Stimulated activated naive CD4-positive, alpha-beta T cell treated with Interleukin-2 at 50 U/mL for 16 hours (primary cell): ENCODE results near the gene PYROXD2.

Experiments
- DNase-seq: peaks from one replicate; lab custom pipeline; 2025; lab: John Stamatoyannopoulos, UW

Gene PYROXD2

DNA sequence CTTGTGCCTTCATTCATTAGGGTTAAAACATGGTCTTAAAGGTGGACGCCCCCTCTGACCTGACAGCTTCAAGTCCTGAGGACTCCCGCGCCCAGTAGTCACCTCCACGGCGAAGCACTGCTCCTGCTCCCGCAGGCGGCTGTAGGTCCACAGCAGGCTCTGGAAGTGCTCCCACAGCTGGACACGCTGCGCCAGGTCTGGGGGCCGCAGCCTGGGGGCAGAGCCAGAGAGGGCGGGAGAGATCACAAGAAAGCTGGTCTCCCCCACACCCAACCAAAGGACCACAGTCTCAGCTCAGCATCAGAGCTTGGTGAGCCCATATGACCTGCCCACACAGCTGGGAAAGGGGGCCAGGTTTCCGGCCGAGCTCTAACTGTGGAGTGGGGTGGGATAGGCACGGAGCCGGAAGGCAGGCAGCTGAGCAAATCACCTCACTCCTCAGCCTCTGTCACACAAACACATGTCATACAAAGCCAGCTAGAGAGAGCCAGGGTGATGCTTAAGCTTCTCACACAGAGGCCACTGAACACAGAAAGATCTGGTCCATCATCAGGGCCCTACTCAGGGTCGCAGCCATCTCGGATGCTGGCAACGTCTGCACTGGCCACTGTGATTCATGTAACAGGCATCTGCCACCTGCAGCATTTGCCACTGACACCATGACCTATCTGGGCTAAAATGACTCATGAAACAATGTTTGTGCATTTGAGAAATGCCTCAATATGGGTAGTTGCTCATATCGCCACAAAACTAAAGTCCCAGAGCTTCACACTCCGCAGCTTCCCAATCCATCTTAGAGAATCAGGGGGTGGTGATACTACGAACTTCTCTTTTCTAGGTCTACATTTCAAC, 19.1 kb upstream of the PYROXD2 start:
- DNase-seq, result no peak

DNA sequence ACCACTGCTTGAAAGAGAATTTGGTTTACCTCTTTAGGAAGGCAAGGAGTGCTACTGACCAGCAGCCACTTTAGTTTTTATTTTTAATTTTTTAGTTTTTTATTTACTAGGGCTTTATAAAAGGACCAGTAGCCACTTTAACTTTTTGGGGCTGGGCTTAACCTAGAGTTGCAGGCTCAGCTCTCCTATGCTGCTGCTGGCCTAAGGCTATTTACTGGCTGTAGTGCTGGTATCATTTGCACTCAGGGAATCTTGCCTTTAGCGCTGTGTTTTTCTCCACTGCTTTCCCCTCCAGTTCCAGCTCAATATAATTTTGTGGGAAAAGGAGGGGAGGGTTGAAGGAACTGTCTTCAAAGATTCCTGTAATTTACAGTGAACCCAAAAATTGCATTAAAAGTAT, 18.4 kb upstream of the PYROXD2 start:
- no peak for DNase-seq

DNA sequence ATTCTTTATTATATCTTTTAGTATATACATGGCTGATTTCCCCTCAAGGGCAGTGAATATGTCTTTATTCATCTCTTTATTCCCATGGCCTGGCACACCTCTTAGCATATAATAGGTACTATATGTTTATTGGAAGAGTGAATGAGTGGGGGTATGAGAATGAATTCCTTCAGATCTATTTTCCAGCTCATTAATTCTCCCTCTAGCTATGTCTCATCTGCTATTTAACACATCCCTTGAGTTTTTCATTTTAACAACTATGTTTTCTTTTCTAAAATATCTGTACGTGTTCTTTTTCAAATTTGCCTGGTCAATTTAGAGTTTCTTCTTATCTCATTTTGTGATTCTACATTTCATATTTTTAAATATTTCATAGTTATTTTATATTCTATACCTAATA, 17.3 kb upstream of the PYROXD2 start:
- no peak for DNase-seq

DNA sequence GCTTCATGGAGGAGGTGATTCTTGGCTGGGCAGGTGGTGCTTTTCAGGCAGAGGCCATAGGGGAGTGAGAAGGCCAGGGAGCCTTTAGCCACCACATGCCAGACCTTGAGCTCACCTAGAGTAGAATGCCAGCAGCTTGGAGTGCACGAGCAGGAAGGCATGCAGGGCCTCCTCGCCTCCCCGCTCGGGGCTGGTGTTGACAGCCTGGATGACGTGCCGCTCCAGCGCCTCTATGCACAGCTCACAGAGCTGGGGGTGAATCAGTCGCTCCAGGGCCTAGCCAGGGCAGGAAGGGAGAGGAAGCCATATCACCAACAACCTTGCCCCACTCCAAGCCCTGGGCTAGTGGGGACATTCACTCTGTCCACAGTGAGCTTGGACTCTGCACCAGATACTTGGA, 16.0 kb upstream of the PYROXD2 start:
- no peak for DNase-seq

DNA sequence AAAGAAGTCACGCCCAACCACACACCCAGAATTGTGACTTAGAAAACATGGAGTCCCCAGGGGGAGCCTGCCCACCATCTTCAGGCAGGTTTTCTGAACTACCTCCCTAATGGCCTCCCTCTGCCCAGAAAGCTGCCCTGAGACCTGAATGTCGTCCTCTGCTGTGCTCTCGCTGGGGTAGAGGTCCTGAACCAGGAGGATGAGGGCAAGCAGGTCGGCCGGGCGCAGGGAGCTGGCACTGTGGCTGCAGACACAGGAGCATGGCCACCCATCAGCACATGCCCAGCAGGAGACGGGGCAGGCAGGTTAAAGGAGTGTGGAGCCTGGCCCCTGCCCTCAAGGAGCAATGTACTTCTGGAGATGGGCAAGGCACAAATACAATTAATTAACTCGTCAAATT, 15.4 kb upstream of the PYROXD2 start:
- no peak for DNase-seq

DNA sequence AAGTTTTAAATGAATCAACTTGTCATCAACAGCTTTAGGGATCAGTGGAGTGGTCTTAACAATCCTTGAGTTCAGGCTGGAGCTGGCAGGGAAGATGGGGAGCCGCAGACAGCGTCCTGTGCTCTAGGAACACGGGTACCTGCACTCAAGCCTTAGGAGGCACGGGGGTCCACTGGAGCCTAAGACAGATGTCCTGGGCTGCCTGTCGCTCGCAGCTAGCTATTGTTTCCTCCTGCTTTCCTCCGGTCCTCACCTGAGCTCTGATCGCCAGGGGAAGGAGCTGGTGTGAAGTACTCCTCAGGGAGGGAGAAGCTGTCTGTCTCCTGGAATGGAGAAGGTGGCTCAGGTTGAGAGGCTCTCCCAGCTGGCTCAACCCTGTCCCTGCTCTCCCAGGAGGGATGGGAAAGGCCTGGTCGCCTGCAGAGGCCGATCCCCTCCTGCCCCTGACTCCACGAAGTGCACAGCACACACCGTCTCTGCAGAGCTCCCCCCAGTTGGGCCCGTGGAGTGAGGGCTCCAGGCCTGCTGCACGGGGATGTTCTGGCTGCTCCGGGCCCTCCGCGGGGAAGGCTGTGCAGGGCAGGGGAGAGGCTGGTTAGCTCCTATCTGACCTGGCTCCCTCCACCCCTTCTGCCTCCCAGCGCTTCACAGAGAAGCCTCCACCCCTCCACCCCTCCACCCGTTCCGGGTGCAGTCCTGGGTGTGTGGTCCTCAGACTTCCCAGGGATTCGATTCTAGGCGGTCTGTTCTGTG, 14.5 kb upstream of the PYROXD2 start:
- DNase-seq, result no peak

DNA sequence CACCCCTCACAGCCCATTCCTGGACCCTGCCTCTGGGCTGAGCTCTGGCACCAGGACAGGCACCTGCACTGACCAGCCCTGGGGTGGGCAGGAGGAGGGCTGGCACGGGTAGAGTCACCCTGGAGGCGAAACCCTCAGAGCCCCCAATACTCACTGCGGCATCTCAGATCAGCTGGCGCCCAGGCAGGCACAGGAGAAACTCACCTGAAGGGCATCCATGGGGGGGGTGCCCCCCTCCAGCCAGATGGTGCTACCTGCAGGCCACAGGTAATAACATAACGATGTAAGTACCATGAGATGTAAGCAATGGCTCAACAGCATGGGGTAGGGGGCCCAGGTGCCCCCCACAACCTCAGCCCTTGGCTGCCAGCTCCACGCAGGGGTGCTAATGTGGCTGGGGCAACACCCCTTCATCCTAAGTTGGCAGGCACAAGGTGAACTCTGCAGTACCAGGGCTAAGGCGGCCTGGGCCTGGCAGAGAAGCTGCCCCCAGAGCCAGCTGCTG, 12.1 kb upstream of the PYROXD2 start:
- DNase-seq, result no peak

DNA sequence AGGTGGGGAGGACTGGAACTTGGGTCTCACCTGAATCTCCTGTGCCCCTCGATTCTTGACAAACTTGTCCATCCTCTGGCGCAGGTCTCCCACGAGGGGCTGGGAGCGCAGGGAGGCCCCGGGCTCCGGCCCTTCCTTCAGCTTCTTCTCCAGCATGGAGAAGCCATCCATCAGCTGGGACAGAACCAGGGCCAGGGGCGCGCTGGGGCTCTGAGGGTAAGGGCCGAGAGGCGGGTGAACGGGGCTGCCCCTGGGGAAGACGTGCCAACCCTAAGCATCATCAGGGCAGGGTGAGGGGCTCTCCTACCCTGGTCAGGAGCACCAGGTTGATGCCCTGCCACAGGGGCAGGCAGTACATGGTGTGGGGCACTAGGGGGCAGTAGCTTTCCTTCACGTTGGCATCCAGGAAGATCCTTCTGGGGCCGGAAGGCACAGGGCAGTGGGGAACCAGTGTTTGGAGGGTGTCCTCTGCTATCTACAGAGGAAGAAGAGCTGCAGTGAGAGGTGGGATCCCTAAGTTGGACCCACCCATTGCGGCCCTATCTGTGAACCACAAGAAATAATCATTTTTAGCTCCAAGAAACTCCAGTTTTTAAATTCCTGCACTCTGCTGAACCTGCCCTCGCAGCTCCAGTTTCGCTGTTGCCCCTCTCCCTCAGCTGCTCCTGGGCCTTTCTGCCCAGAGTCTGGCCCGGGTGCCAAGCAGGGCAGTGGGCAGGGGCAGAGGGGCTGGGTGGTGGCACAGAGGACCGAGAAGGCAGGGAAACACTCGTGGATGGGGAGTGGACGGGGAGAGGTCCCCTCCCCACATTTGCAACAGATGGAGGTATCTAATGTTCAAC, 10.8 kb upstream of the PYROXD2 start:
- peak; percentile 9 for DNase-seq

DNA sequence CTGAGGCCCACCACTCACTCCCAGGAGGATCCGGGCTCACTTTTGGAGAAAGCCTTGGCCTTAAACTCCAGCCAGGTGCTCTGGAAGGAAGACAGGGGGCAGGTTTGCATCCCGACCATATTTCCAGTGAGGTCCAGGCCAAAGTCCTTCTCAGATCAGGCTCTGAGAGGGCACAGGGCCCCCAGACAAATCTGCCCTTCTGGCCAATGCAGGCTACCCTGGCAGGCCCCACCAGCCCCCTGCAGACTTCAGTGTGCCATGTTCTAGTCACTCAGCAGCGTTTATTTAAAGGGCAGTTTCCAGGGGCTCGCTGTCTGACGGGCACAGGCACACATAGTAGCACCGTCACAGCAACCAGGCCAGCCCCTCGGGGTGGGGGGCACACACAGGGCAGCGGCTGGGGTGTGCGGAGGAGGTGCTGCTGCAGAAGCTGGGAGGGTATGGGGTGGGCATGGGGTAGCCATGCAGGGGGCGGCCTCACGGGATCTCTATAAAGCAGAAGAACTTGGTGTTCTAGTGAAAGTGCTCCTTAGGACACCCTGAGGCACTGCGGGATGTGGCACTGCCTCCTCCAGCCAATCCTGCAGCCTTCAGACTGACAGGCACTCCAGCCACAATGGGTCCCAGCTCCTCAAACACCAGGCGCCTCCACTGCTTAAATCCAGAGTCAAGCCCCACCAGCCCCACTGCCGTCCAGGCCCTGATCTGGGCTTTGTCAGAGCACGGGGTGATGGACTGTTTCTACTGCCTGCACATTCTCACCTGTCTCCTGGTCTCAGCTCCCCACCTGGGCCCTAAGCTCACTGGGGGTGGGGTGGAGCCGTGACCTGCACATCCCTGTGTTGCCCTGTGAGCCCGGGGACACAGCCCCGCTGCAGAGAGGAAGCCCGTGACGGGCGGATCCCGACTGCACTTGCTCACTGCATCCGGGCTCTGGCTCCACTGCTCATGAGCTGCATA, 9.6 kb upstream of the PYROXD2 start:
- DNase-seq, result no peak

DNA sequence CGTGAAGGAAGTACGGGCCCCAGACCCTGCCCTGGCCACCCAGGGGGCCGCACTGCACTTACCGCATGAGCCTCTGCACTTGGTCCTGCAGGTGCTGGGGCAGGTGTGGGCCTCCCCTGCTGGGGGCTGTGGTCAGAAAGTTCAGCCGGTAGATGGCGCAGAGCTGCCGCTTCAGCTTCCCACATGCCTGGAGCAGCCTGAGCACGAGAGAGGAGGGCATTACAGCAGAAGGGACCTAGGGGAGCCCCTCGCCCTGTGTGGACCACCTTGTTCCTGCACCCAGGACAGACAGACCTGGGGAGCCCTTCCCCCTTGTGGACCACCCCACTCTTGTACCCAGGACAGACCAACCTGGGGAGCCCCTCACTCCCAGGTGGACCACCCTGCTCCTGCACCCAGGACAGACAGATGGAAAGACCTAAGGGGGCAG, 8.7 kb upstream of the PYROXD2 start:
- DNase-seq, result no peak

DNA sequence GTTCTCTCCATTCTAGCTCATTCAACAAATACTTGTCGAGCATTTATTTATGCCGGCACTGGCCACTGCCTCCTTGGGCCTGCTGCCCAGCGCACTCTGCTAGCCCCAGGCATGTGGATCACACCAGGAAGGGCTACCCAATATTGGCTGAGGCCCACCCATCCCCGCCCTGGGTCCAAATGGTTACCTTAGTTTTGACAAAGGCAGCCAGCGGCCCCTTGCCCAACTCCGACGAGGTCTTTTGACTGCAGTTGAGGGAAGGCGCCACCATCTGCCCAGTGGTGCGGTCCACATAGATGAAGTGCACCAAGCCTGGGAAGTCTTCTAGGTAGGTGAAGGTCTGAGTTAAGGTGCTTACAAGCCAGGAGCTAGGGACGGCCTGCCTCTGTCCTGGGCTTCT, 7.2 kb upstream of the PYROXD2 start:
- no peak for DNase-seq

DNA sequence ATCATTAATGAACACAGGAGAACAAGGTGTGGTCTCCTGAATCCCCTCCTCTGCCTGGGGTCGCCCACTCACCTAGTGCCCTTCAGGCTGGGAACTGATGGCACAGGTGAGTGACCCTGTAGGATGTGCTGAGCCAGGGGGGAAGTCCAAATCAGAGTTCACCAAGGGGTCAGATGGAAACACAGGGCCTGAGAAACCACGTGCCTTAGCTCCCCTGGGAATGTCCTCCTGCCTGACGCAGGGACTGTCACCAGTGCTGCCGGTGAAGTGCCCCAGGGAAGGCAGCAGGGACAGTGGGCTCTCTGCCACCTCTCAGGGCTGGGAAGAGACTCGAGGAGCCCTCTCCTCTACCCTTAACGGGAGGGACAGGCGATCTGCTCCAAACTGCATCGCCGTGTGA, 5.8 kb upstream of the PYROXD2 start:
- no peak for DNase-seq

DNA sequence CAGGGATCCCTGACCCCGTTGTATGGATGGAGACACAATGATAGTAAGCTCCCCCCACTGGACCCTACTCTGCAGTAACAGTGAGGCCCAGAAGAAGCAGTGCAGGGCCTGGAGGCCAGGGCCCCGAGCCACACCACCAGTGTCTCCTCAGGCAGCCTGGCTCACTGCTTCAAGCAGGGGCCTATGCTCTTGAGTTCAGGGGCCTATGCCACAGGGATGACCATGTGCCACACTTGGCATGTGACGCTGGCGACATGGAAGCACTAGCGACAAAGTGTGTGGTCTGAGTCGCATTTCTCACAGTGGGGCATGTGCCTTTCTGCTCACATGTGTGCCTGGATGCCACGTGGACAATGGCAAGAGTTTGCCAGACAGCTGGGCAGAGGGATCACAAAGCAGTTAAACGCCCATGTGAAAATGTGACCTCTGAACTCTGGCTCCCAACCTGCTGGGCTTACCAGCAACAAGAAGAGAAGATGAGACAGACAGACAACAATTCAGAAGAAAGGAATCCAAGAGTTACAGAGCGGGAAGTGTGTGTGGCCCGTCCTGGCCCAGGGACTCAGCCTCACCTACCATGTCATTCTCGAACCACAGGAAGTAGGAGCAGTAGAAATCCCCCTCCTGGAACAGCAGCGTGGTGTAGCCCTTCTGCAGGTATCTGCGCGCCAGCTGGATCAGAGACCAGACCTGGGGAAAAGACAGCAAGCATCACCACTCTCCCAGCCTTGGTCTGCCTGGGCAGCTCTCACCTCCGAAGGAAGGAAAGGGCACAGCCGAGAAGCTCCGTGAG, 4.7 kb upstream of the PYROXD2 start:
- no peak for DNase-seq

DNA sequence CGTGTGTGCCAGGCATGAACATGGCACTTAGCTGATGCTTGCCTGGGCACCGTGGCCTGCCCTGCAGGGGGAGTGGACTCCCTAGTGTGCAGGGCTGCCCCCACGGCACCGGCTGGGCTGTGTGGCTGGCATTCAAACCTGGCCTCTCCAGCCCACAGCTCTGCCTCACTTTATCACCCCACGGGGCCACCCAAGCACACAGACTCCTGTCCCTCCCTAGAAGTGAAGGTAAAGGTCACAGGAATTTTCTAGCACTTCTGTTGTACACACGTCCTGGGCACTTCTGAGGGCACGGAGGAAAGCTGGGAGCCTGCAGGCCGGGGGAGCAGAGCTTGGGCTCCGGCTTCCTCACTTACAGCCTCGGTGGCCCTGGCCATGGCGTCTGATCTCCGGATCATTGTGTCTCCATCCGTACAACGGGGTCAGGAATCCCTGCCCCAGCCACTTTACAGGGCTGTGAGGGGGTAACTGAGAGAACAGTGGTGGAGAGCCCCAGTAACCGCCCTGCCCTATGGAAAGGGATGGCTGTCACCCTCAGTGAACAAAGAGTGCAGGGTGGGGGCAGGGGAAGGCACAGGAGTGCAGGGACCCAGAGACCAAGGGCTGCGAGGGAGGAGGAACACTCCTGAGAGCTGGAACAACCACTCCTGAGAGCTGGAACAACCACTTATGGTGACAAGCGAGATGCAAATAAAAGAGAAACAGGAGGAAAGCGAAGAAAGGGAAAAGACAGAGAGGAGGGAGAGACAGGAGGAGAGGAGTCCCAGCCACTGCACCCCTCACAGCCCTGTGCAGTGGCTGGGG, 3.9 kb upstream of the PYROXD2 start:
- no peak for DNase-seq

DNA sequence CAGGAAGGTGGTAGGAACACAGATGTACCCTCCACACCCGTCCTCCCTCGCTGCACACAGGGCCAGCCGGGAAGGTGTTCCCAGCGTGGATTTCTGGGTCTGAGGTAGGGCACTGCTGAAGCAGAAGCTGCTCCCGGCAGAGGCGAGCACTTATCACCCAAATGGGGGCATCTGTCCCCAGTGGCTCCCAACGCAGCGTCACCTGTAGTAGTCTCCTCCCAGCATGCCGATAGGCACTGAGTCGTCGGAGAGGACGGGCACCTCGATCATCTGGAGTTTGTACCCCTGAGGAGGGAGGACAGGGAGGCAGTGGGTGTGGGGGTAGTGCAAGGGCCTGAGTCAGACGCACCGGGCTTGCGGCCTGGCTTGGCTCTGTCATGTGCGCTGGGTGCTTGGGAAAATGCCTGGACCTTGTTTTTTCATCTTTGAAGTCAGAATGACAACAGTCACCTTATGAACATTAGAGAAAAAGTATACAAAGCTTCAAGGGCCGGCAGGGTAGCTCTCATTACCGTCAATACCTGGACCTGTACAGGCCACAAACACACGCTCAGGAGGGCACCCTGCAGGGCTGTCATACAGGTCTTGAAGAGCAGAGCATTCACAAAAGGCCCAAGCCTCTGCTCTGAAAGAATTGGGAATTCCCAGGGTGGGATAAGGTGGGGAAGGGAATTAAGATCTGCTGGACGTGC, 3.1 kb upstream of the PYROXD2 start:
- no peak for DNase-seq

DNA sequence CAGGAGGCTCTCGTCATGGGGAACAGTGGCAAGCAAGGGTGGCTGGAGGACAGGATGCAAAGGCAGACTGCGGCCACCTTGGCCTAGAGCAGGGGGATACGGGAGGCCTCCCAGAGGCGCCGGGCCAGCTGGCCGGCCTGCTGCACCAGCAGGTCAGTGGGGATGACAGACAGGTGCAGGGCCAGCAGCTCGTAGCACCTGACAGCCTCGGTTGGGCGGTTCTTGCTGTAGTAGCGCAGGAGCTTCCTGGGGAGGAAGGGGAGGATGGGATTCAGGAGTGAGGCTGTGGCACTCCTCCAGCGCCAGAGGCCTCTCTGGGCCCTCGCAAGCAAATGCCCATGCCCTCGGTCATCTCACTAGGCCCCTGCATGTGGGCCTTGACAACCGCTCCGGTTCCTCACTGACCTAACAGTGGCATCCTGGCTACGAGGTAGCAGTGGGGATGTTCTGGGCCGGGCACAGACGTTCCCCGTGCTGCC, 2.5 kb upstream of the PYROXD2 start:
- no peak for DNase-seq

DNA sequence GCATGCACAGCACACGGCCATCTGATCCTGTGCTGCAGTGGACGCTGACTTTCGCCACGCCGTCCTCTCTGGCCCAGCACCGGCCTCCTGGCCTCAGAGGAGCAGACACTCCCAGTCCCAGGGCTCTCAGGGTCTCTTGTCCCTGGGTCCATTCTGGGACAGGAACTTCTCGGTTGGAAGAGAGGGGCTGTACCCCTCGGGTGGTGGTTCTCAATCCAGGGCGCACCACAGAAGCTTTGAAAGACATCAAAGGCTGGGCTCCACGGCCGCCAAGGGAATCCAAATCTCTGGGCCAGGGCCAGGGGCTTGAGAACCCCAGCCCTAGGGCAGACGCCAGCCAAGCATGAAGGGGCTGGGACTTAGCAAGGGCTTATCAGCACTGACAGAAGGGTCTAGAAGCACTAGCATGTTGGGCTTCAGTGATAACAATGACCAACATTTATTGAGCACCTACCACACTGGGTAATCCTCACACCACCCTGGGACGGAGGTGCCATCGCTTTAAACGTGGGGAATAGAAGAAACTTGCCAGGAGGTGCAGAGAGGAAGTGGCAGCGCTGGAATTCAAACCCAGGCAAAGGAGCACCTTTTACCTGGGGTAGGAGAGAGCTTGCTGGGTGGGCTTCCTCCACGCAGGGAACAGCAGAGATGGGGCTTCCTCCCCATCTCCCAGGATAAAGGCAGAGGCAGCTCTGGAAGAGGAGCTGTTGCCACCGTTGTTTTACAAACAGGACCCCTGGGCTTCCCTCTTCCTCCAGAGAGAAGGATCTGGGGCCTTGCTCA, 1.8 kb upstream of the PYROXD2 start:
- no peak for DNase-seq

DNA sequence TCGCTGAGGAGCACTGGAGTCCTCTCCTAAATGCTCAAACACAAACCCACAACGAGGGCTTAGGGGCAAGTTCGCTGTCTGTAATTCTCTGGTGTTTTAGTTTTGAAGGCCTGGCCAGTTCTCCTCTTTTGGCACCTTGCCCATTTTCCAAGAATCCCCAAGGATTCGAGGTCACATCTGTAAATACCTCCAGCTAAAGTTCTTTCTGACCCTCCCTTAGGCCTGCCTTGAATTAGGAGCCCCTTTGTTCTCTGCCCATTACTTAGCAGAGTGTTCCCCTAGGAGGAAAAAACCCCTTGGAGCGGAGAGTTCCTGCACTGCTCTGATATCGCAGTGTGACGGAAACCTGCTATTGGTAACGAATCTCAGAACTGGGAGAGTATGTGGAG, 743 bp upstream of the PYROXD2 start:
- no peak for DNase-seq
